Testis (tissue), 3 donors: Measurements from ENCODE around the gene NDNF. TPM values are rescaled to one million over a fixed set of nuclear protein-coding genes. Genes with fewer than 3 reads are reported as not detected.

Experiments
- DNase-seq: peaks from one replicate; pipeline ENCODE4 v3.0.0-alpha.2; 2019
- H3K27ac ChIP-seq, 2 donors: fragments of 200-600 bp; sonication (generic); one replicate each; pipeline ENCODE4 v1.5.1; 2019
- H3K27me3 ChIP-seq: fragments of 200-600 bp; sonication (generic); one replicate; pipeline ENCODE4 v1.5.1; 2019
- H3K36me3 ChIP-seq: fragments of 200-600 bp; sonication (generic); one replicate; pipeline ENCODE4 v1.5.1; 2017; ENCODE audit warnings: low read depth; ENCODE audit errors: missing control alignments
- H3K4me1 ChIP-seq: fragments of 200-600 bp; sonication (generic); one replicate; pipeline ENCODE4 v1.5.1; 2019
- H3K4me3 ChIP-seq, 2 donors: fragments of 200-600 bp; sonication (generic); one replicate each; pipeline ENCODE4 v1.5.1; 2017 to 2019
- H3K9me3 ChIP-seq: fragments of 200-600 bp; sonication (generic); one replicate; pipeline ENCODE4 v1.5.1; 2017
- CTCF ChIP-seq, 3 experiments: fragments of 450-650 bp in 2 of 3; fragments of 200-600 bp in 1 of 3; sonication (generic) in 1 of 3; IDR thresholded peaks; one replicate each; pipeline ENCODE4 v1.5.1; 2016 to 2019; ENCODE audit warnings: antibody characterized with exemption in 3 of 3, mild to moderate bottlenecking in 2 of 3, moderate library complexity in 1 of 3
- POLR2A ChIP-seq: fragments of 450-650 bp; IDR thresholded peaks from one replicate; pipeline ENCODE4 v1.6.1; 2017; ENCODE audit warnings: antibody characterized with exemption, mild to moderate bottlenecking, moderate library complexity
- WGBS, 2 donors: methylation state at CpG; one replicate each; pipeline ENCODE4 v1.1.5; 2018; 5-methylcytosine and 5-hydroxymethylcytosine counted together
- intact Hi-C: fragments of 100-400 bp; cut with DNase I; formaldehyde crosslinking; loops from one replicate; pipeline ENCODE4 v1.15.1; 2023; ENCODE audit warnings: low total_unique reads
- polyA plus RNA-seq: library from polyadenylated mRNA; stranded (reverse); fragments of 350-450 nt; fragmentation: Illumina TruSeq; extraction: RNeasy Lipid Tissue Mini Kit (QIAGEN cat#74804); gene quantifications from one replicate; pipeline ENCODE4 v1.2.3, GENCODE V29; 2014; ENCODE audit warnings: low read depth, low replicate concordance; ENCODE audit not compliant: insufficient read depth
- total RNA-seq, 2 donors: library from RNA; depleted of rRNA; stranded (reverse); fragments of >200 nt; gene quantifications; one replicate each; pipeline ENCODE4 v1.2.3, GENCODE V29; 2016

The NDNF gene
- total and polyA plus RNA-seq, 3 donors from 2014 or later, result 3.3 to 20.7 (median 7.6) TPM

GRCh38 chr4:120990246-120990645 lies 82.1 kb downstream of the NDNF start:
- no peak for DNase-seq
- Histone ChIP-seq H3K4me3 (no peak overlapping the region), H3K27me3 (no peaks in the 10 kb centered on the region), H3K4me1 (no peaks in the 10 kb centered on the region), H3K27ac (no peak overlapping the region), H3K36me3 (no peaks in the 10 kb centered on the region), H3K9me3 (no peaks in the 10 kb centered on the region)
- 100% methylated on average over 2 of the region's 2 CpGs; no CpG with 5 or more reads in 1 of the 2 donors for WGBS, 2 donors
- intact Hi-C loops, result no loop called here
- TF ChIP-seq CTCF (IDR thresholded peaks at IDR 0.05), result no peak
- TF ChIP-seq POLR2A, result no peak

Other genes starting within 250 kb of the NDNF start
- gene PRDM5, start 149.8 kb downstream of the NDNF start, total RNA-seq, result 10 to 100 TPM; 19.1 to 21.9 TPM
- 8.2 TPM for gene PRDM5, start 149.8 kb downstream of the NDNF start, polyA plus RNA-seq
- gene TNIP3, start 91.8 kb upstream of the NDNF start, total RNA-seq, result 1 to 10 TPM in 1 of 2 donors, under 1 TPM in 1; 0.43 to 1.1 TPM
- 0.80 TPM for gene TNIP3, start 91.8 kb upstream of the NDNF start, polyA plus RNA-seq